GM12878 (cell line): ENCODE data around the gene RAP1GAP. TPM values are rescaled to one million over a fixed set of nuclear protein-coding genes. Genes with fewer than 3 reads are reported as not detected.

Experiments used
- ATAC-seq: fragments of 200-7000 bp; cut with Tn5 transposase; 3 replicates; pipeline ENCODE4 v1.9.1; 2020; ENCODE audit warnings: mild to moderate bottlenecking, moderate library complexity
- BruUV-seq: library from RNA; stranded (reverse); fragments of 400-500 nt; replicated peaks from 2 replicates; lab custom pipeline; 2021; lab: Mats Ljungman, UMichigan
- CTCF ChIA-PET: fragments of 300-600 bp; sonication (Branson Sonifier 250); formaldehyde crosslinking; extraction: SDS; loops from one replicate; lab custom pipeline; 2021; ENCODE audit warnings: inconsistent platforms; lab: Yijun Ruan, JAX
- POLR2A ChIA-PET: fragments of 350-600 bp; formaldehyde crosslinking; extraction: SDS; loops from one replicate; lab custom pipeline; 2021; ENCODE audit warnings: inconsistent platforms; lab: Charles Lee
- RAD21 ChIA-PET: fragments of 300-600 bp; sonication (Branson Sonifier 250); formaldehyde crosslinking; loops from one replicate; lab custom pipeline; 2023; ENCODE audit warnings: antibody characterized with exemption; ENCODE audit not compliant: unreplicated experiment; lab: Charles Lee
- SMC1A ChIA-PET: fragments of 300-600 bp; sonication (Branson Sonifier 250); formaldehyde crosslinking; loops from one replicate; lab custom pipeline; 2023; ENCODE audit not compliant: unreplicated experiment, uncharacterized antibody; lab: Charles Lee
- DNase-seq: peaks from one replicate; pipeline ENCODE4 v3.0.0-alpha.2; 2011; ENCODE audit warnings: low read depth, low spot score
- FAIRE-seq: peaks from 3 replicates; lab custom pipeline; 2011; peaks lifted over from hg19 to GRCh38; lab: Jason Lieb, UNC
- H2AFZ ChIP-seq: 2 replicates; pipeline ENCODE4 v1.6.0; 2011; ENCODE audit warnings: low read depth, low read length, control low read depth; ENCODE audit not compliant: control insufficient read depth
- H3K27ac ChIP-seq: 2 replicates; pipeline ENCODE4 v1.5.1; 2011; ENCODE audit warnings: control low read depth; ENCODE audit not compliant: control insufficient read depth, insufficient read depth
- H3K27me3 ChIP-seq, 2 experiments: replicated peaks in 1 of 2; 2 replicates each; pipeline versions ENCODE4 v1.6.0 to v1.6.1; 2011; ENCODE audit warnings: low read length in 1 of 2; ENCODE audit not compliant: control insufficient read depth in 2 of 2, insufficient read depth in 2 of 2
- H3K36me3 ChIP-seq, 2 experiments: 2 replicates each; pipeline ENCODE4 v1.5.1; 2011; ENCODE audit warnings: low read length in 1 of 2; ENCODE audit not compliant: control insufficient read depth in 2 of 2, insufficient read depth in 2 of 2
- H3K4me1 ChIP-seq: 2 replicates; pipeline ENCODE4 v1.6.1; 2011; ENCODE audit warnings: mild to moderate bottlenecking, low read length, moderate library complexity, mixed read lengths; ENCODE audit not compliant: control insufficient read depth, insufficient read depth
- H3K4me2 ChIP-seq: 2 replicates; pipeline ENCODE4 v1.6.0; 2011; ENCODE audit warnings: control low read depth; ENCODE audit not compliant: control insufficient read depth, insufficient read depth
- H3K4me3 ChIP-seq: fragments of 200-600 bp; sonication (generic); 2 replicates; pipeline ENCODE4 v1.5.1; 2016
- H3K79me2 ChIP-seq: 2 replicates; pipeline ENCODE4 v1.6.0; 2011; ENCODE audit warnings: low read length; ENCODE audit not compliant: control insufficient read depth, insufficient read depth
- H3K9ac ChIP-seq: 2 replicates; pipeline ENCODE4 v1.8.0; 2011; ENCODE audit warnings: low read length, control low read depth, mixed read lengths; ENCODE audit not compliant: control insufficient read depth, insufficient read depth
- H3K9me3 ChIP-seq: replicated peaks from 3 replicates; pipeline ENCODE4 v1.5.1; 2011; ENCODE audit warnings: mild to moderate bottlenecking, low read length; ENCODE audit not compliant: control insufficient read depth, insufficient read depth
- H4K20me1 ChIP-seq: 2 replicates; pipeline ENCODE4 v1.6.0; 2011; ENCODE audit not compliant: control insufficient read depth, insufficient read depth
- CBFB ChIP-seq: IDR thresholded peaks from 2 replicates; pipeline ENCODE4 v1.6.1; 2016; ENCODE audit warnings: antibody characterized with exemption, low read depth
- GABPA ChIP-seq: IDR thresholded peaks from 2 replicates; pipeline ENCODE4 v1.6.1; 2014; ENCODE audit warnings: antibody characterized with exemption, low read depth, mild to moderate bottlenecking, inconsistent platforms
- KAT2A ChIP-seq: conservative IDR thresholded peaks from 2 replicates; pipeline ENCODE4 v1.6.1; 2011; ENCODE audit warnings: low read depth, low read length; ENCODE audit not compliant: control insufficient read depth
- MXI1 ChIP-seq: fragments of 150-350 bp; IDR thresholded peaks from 2 replicates; pipeline ENCODE4 v1.6.1; 2011; ENCODE audit warnings: low read depth, mild to moderate bottlenecking, inconsistent platforms, low read length, improper control_type of control experiment
- NR2C1 ChIP-seq: fragments of 450-650 bp; IDR thresholded peaks from 2 replicates; pipeline ENCODE4 v1.6.1; 2017; ENCODE audit warnings: antibody characterized with exemption, mild to moderate bottlenecking, moderate library complexity
- RBBP5 ChIP-seq: fragments of 200-600 bp; sonication (generic); conservative IDR thresholded peaks from 2 replicates; pipeline ENCODE4 v1.6.1; 2016
- SIX5 ChIP-seq: IDR thresholded peaks from 2 replicates; pipeline ENCODE4 v1.6.1; 2011; ENCODE audit warnings: mild to moderate bottlenecking, low read depth, low read length, moderate library complexity; ENCODE audit not compliant: severe bottlenecking
- SMARCA5 ChIP-seq: fragments of 450-650 bp; IDR thresholded peaks from 2 replicates; pipeline ENCODE4 v1.6.1; 2017; ENCODE audit warnings: mild to moderate bottlenecking
- TARDBP ChIP-seq: IDR thresholded peaks from 2 replicates; pipeline ENCODE4 v1.6.1; 2016; ENCODE audit warnings: borderline replicate concordance
- TCF7 ChIP-seq: IDR thresholded peaks from 2 replicates; pipeline ENCODE4 v1.6.1; 2014; ENCODE audit warnings: antibody characterized with exemption, borderline replicate concordance
- YBX1 ChIP-seq: fragments of 450-650 bp; IDR thresholded peaks from 2 replicates; pipeline ENCODE4 v1.6.1; 2016; ENCODE audit warnings: antibody characterized with exemption
- ZNF207 ChIP-seq: fragments of 450-650 bp; IDR thresholded peaks from 2 replicates; pipeline ENCODE4 v1.6.1; 2014; ENCODE audit warnings: antibody characterized with exemption, mild to moderate bottlenecking, borderline replicate concordance
- WGBS: methylation state at CpG from one replicate; pipeline ENCODE4 v1.1.6; 2016; ENCODE audit warnings: low lambda C conversion rate; ENCODE audit not compliant: insufficient replicate concordance, insufficient coverage; ENCODE audit errors: missing lambda C conversion rate; 5-methylcytosine and 5-hydroxymethylcytosine counted together
- in situ Hi-C: fragments of 300-500 bp; cut with MboI; formaldehyde crosslinking; loops from 9 replicates; pipeline ENCODE4 v1.14.3; 2018; ENCODE audit warnings: mixed read lengths
- intact Hi-C: fragments of 100-400 bp; cut with micrococcal nuclease; formaldehyde crosslinking; loops from one replicate; pipeline ENCODE4 v1.14.2; 2022; ENCODE audit not compliant: unreplicated experiment
- polyA plus RNA-seq, 11 experiments: library from polyadenylated mRNA; depleted of rRNA in 4 of 11; unstranded in 6 of 11; stranded (reverse) in 5 of 11; fragments of >200 nt; fragmentation: Nextera tagmentation in 4 of 11; fragmentation: Illumina TruSeq in 1 of 11; extraction: Ambion mirVana in 4 of 11; extraction: Trizol in 1 of 11; gene quantifications; 1 replicate in 1 of 11; 2 replicates in 10 of 11; pipeline versions ENCODE4 v1.2.1 to v1.2.3, GENCODE V29; 2011 to 2016; ENCODE audit warnings: inconsistent platforms in 2 of 11, missing spikeins in 2 of 11, low read depth in 1 of 11
- total RNA-seq, 4 experiments: library from RNA; depleted of rRNA in 3 of 4; stranded (reverse); fragments of >200 nt in 3 of 4; fragmentation: Illumina TruSeq in 1 of 4; extraction: Trizol in 1 of 4; gene quantifications; 2 replicates each; pipeline versions ENCODE4 v1.2.1 to v1.2.3, GENCODE V29; 2013 to 2021
- TF ChIP-seq, protein P1 (sequence below): fragments of 450-650 bp; IDR thresholded peaks from 2 replicates; pipeline ENCODE4 v1.6.1; 2016; ENCODE audit warnings: mild to moderate bottlenecking
- TF ChIP-seq, protein P2 (sequence below): IDR thresholded peaks from 2 replicates; pipeline ENCODE4 v1.6.1; 2011; ENCODE audit warnings: mild to moderate bottlenecking, low read depth, low read length, moderate library complexity; ENCODE audit not compliant: insufficient replicate concordance

Gene RAP1GAP
- total and polyA plus RNA-seq, 10 of the 15 experiments (the other 5 are each of a cell fraction or from before 2014, with no cell fraction given): 0.04 to 0.96 (median 0.09) TPM; not detected in 3

DNA sequence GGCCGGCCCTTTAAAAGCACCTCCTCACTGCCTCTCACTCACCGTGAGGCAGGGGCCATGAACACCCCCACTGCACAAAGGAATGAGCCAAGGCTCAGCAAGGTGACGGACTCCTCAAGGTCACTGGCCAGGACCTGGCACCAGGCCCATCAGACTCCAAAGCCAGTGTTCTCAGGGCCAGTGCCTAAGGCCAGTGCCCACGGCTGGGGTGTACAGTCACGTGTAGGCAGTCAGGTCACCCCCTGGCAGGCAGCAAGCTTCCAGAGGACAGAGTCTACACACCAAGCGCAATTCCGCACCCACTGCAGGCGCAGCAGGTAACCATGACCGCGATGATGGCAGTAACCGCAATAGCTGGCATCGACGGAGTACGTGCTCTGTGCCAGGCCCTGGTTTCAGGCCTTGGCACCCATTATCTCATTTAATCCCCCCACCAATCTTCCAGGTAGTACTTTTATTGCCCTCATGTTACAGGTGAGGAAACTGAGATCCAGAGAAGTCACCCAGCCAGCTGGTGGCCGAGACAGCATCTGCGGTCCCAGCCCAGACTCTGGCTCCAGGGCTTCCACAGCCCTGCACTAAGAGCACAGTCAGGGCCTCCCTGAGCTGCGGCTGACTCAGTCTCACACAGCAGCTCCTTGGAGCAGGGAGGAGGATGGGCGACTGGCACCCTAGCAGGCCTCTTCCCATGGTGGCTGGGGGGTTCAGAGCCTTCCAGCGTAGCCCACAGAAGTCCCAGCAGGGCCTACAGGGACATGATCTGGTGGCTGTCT, 27.0 kb downstream of the RAP1GAP start (continued):
- TF ChIP-seq KAT2A (no peak), SMARCA5 (no peak), ZNF207 (no peak), YBX1 (no peak), NR2C1 (no peak)
- TF ChIP-seq, protein P1, sequence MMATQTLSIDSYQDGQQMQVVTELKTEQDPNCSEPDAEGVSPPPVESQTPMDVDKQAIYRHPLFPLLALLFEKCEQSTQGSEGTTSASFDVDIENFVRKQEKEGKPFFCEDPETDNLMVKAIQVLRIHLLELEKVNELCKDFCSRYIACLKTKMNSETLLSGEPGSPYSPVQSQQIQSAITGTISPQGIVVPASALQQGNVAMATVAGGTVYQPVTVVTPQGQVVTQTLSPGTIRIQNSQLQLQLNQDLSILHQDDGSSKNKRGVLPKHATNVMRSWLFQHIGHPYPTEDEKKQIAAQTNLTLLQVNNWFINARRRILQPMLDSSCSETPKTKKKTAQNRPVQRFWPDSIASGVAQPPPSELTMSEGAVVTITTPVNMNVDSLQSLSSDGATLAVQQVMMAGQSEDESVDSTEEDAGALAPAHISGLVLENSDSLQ: no peak

DNA sequence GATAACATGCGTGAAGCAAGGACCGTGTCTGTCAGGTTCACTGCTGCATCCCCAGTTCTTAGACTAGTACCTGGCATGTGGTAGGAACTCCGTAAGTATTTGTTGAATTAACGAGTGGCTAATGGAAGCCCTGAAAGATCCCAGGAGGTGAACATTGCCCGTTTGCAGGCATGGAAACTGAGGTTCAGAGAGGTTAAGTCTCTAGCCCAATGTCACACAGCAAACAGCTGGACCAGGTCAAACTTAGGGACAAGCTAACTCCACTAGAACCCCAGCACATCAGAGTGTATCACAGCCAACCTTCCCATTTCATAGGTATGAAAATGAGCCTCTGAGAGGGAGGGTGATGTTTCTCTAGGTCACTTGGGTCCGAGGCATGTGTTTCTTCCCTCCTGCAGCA, 27.6 kb downstream of the RAP1GAP start:
- ChIA-PET CTCF (no interaction called here), SMC1A (no interaction called here), POLR2A (no interaction called here), RAD21 (no interaction called here)
- H2AFZ ChIP-seq: no peak overlapping the region
- DNase-seq: no peak
- no peaks in the 10 kb centered on the region for H3K9me3 ChIP-seq
- H3K4me1 ChIP-seq: no peaks in the 10 kb centered on the region
- BruUV-seq: no TSS peak
- TF ChIP-seq TCF7: no peak
- TF ChIP-seq MXI1: no peak
- TF ChIP-seq, protein P2, sequence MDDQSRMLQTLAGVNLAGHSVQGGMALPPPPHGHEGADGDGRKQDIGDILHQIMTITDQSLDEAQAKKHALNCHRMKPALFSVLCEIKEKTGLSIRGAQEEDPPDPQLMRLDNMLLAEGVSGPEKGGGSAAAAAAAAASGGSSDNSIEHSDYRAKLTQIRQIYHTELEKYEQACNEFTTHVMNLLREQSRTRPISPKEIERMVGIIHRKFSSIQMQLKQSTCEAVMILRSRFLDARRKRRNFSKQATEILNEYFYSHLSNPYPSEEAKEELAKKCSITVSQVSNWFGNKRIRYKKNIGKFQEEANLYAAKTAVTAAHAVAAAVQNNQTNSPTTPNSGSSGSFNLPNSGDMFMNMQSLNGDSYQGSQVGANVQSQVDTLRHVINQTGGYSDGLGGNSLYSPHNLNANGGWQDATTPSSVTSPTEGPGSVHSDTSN: no peak
- TF ChIP-seq SMARCA5: no peak
- no peak for TF ChIP-seq SIX5
- TF ChIP-seq RBBP5: no peak
- no peak for TF ChIP-seq GABPA
- TF ChIP-seq TARDBP: no peak
- TF ChIP-seq CBFB: no peak
- H3K9ac ChIP-seq: no peak overlapping the region
- H3K4me3 ChIP-seq: no peak overlapping the region
- in situ Hi-C loops: no loop called here
- H3K36me3 ChIP-seq: no peaks in the 10 kb centered on the region
- no peak overlapping the region for H3K27ac ChIP-seq
- no peak overlapping the region for H3K4me2 ChIP-seq
- no peaks in the 10 kb centered on the region for H3K79me2 ChIP-seq
- H4K20me1 ChIP-seq: no peaks in the 10 kb centered on the region
- 30% methylated on average over 6 of the region's 6 CpGs for WGBS
- no peak for ATAC-seq
- no peaks in the 10 kb centered on the region; a peak in 1 of 4 replicates for H3K27me3 ChIP-seq
- FAIRE-seq: no peak
- intact Hi-C loops: no loop called here
